HUES64 (cell line): ENCODE data around the gene TAC4.
"Not testable (repeated sequence)": the region's sequence is repeated elsewhere in the genome, so short reads cannot be mapped to it uniquely, and the experiment has no call there.

ENCODE experiments used
- H3K27ac ChIP-seq: 2 replicates; pipeline ENCODE4 v1.7.0; 2013; ENCODE audit warnings: low read depth, low read length, inconsistent platforms
- H3K27me3 ChIP-seq: 2 replicates; pipeline ENCODE4 v1.6.1; 2013; ENCODE audit warnings: mild to moderate bottlenecking, low read length; ENCODE audit not compliant: insufficient read depth
- H3K36me3 ChIP-seq: 2 replicates; pipeline ENCODE4 v1.6.1; 2013; ENCODE audit warnings: mild to moderate bottlenecking, low read length; ENCODE audit not compliant: insufficient read depth
- H3K4me1 ChIP-seq: 2 replicates; pipeline ENCODE4 v1.6.1; 2013; ENCODE audit warnings: mild to moderate bottlenecking, low read length, moderate library complexity; ENCODE audit not compliant: insufficient read depth
- H3K4me3 ChIP-seq: 2 replicates; pipeline ENCODE4 v1.5.1; 2013; ENCODE audit warnings: mild to moderate bottlenecking, low read length, moderate library complexity
- H3K9ac ChIP-seq: 2 replicates; pipeline ENCODE4 v1.6.1; 2013; ENCODE audit warnings: mild to moderate bottlenecking, low read depth, low read length
- H3K9me3 ChIP-seq: 2 replicates; pipeline ENCODE4 v1.6.1; 2013; ENCODE audit warnings: low read depth, low read length; ENCODE audit not compliant: insufficient read depth
- WGBS: fragments of 150-250, 120-280 bp; methylation state at CpG from one replicate; pipeline ENCODE4 v1.1.7; 2013; ENCODE audit warnings: missing lambda C conversion rate; 5-methylcytosine and 5-hydroxymethylcytosine counted together

TAC4 gene

GRCh38 chr17:49842371-49842770, 5.5 kb downstream of the TAC4 start:
- WGBS = 100% methylated on average over 3 of the region's 3 CpGs
- no peaks in the 10 kb centered on the region for H3K4me1 ChIP-seq
- H3K9me3 ChIP-seq = no peaks in the 10 kb centered on the region
- no peaks in the 10 kb centered on the region for H3K27me3 ChIP-seq
- H3K36me3 ChIP-seq = peaks cover 20% of the 10 kb centered on the region; the same call in 1 of the 2 replicates
- no peak overlapping the region for H3K9ac ChIP-seq
- H3K4me3 ChIP-seq = no peak overlapping the region
- no peak overlapping the region for H3K27ac ChIP-seq

- H3K9me3 ChIP-seq = no peaks in the 10 kb centered on the region
- H3K27me3 ChIP-seq = no peaks in the 10 kb centered on the region
- no peak overlapping the region for H3K27ac ChIP-seq
- 93% methylated on average over 2 of the region's 3 CpGs for WGBS
- no peak overlapping the region for H3K9ac ChIP-seq
- H3K36me3 ChIP-seq = peaks cover 18% of the 10 kb centered on the region; the same call in 1 of the 2 replicates
- H3K4me3 ChIP-seq = no peak overlapping the region
- no peaks in the 10 kb centered on the region for H3K4me1 ChIP-seq
Measured at GRCh38 chr17:49841548-49841947, 6.3 kb downstream of the TAC4 start.

- H3K27me3 ChIP-seq = no peaks in the 10 kb centered on the region
- no peak overlapping the region for H3K27ac ChIP-seq
- no peak overlapping the region for H3K9ac ChIP-seq
- H3K9me3 ChIP-seq = no peaks in the 10 kb centered on the region
- WGBS = 91% methylated on average over 5 of the region's 5 CpGs
- peaks cover 22% of the 10 kb centered on the region for H3K36me3 ChIP-seq
- H3K4me1 ChIP-seq = no peaks in the 10 kb centered on the region
- H3K4me3 ChIP-seq = no peak overlapping the region
Measured at GRCh38 chr17:49839455-49839854, 8.4 kb downstream of the TAC4 start.

- H3K27me3 ChIP-seq = no peaks in the 10 kb centered on the region
- no peaks in the 10 kb centered on the region for H3K4me1 ChIP-seq
- 89% methylated on average over 14 of the region's 16 CpGs for WGBS
- no peak overlapping the region for H3K4me3 ChIP-seq
- H3K9me3 ChIP-seq = no peaks in the 10 kb centered on the region
- H3K36me3 ChIP-seq = peaks cover 39% of the 10 kb centered on the region
- H3K27ac ChIP-seq = no peak overlapping the region
- H3K9ac ChIP-seq = no peak overlapping the region
Measured at GRCh38 chr17:49836111-49837030, 11.5 kb downstream of the TAC4 start.

DNA sequence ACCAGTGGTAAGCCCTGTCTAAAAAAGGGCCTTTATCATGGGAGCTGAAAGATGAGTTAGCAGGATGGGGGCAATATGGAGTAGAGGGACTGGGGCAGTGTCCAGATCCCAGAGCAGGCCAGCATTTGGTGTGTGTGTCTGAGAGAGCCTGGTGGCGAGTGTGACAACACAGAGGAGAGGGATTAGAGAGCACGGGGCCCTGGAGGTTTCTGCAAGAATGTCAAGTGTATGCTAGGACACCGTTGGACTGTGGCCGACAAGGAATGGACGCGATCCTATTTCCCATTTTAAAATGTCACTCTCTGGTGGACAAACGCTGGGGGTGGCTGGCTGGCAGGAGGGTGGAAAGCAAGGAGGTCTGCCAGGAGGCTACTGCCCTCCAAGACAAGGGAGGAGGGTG, 12.4 kb downstream of the TAC4 start:
- Histone ChIP-seq H3K9ac (no peak overlapping the region), H3K4me1 (no peaks in the 10 kb centered on the region), H3K9me3 (no peaks in the 10 kb centered on the region), H3K4me3 (no peak overlapping the region), H3K27ac (no peak overlapping the region), H3K27me3 (no peaks in the 10 kb centered on the region), H3K36me3 (peaks cover 47% of the 10 kb centered on the region)
- 94% methylated on average over 7 of the region's 7 CpGs for WGBS

DNA sequence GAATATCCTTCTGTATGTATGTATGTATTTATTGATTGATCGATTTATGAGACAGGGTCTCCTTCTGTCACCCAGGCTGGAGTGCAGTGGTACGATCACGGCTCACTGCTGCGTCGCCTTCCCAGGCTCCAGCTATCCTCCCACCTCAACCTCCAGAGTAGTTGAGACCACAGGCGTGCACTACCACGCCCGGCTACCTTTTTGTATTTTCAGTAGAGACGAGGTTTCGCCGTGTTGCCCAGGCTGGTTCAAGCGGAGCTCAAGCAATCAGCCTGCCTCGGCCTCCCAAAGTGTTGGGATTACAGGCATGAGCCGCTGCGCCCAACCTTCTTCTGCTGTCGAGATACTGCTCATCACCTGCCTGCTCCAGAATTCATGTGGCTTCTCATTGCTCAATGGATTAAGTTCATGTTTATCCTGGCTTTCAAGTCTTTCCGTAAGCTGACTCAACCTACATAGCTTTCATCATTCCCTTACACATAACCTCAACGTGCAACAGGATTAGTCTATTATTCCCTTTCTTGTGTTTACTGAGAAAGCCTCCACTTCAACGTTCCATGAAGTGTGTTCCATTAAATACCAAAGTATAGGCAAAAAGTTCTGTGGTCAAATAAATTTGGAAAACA, 13.6 kb downstream of the TAC4 start:
- 97% methylated on average over 19 of the region's 19 CpGs for WGBS

DNA sequence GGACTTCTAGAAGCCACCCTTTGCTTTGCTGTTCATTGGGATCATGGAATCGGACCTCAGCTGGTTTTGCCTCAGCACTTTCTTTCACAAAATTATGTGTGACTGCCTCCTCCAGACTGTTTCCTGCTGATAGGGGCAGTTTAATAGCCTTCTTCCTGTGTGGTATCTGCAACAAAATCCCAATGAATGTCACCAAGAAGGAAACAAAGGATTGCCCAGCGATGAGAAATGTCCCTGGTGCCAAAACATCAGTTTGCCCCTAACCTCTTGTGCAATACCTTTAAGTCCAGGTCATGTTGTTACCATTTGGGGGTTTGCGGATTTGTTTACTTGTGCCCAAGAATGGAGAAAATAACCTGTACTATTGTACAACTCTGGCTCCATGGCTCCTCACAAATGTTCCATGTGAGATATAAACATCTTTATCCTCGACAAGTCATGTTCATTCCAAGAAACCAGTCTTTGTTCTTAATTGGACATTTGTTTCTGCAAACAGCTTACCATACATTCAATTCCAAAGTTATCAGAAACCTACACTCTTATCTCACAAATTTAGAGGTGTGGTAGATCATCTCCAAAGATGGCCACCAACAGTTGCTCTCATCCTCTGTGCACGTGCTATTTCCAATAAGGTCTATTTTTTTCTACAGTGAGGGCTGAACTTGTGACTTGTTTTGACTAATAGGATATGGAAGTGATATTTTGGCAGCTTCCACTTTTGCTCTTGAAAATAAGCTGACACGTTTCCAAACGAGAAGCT, 14.8 kb downstream of the TAC4 start:
- Histone ChIP-seq H3K4me1 (no peaks in the 10 kb centered on the region), H3K27me3 (no peaks in the 10 kb centered on the region), H3K4me3 (no peak overlapping the region), H3K36me3 (peaks cover 64% of the 10 kb centered on the region), H3K9me3 (no peaks in the 10 kb centered on the region), H3K27ac (no peak overlapping the region), H3K9ac (no peak overlapping the region)
- WGBS = 94% methylated on average over 7 of the region's 7 CpGs

More for the DNA sequence above, 13.6 kb downstream of the TAC4 start:
- no peak overlapping the region for H3K4me3 ChIP-seq
- peaks cover 57% of the 10 kb centered on the region for H3K36me3 ChIP-seq
- no peaks in the 10 kb centered on the region for H3K27me3 ChIP-seq
- no peak overlapping the region for H3K27ac ChIP-seq
- no peaks in the 10 kb centered on the region for H3K9me3 ChIP-seq
- no peak overlapping the region for H3K9ac ChIP-seq
- H3K4me1 ChIP-seq = no peaks in the 10 kb centered on the region

- WGBS = 85% methylated on average over 1 of the region's 1 CpG
- no peak overlapping the region for H3K4me3 ChIP-seq
- no peak overlapping the region for H3K9ac ChIP-seq
- H3K27me3 ChIP-seq = no peaks in the 10 kb centered on the region
- H3K4me1 ChIP-seq = no peaks in the 10 kb centered on the region
- peaks cover 82% of the 10 kb centered on the region for H3K36me3 ChIP-seq
- H3K27ac ChIP-seq = no peak overlapping the region
- H3K9me3 ChIP-seq = no peaks in the 10 kb centered on the region
Measured at GRCh38 chr17:49830605-49831004, 17.3 kb downstream of the TAC4 start.

DNA sequence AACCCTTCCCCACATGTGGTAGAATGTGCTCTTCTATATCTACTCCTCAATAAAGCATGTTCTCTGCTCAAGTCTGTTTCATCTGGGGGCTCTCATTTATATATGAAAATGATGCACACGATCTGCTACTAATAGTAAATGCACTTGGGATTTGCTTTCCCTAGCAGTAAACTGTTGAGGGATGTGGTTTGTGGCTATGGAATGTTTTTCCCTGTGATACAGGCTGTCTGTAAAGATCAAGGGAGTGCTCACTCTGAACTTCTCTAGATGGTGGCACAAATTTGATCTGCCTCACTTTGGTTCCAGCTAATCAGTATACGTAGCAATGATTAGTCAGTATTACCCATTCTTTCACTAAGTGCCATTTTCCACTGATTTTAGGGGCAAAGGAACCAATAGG, 18.8 kb downstream of the TAC4 start:
- Histone ChIP-seq H3K4me3 (no peak overlapping the region), H3K36me3 (peaks cover 92% of the 10 kb centered on the region), H3K4me1 (peaks cover 4% of the 10 kb centered on the region), H3K27me3 (no peaks in the 10 kb centered on the region), H3K9me3 (no peaks in the 10 kb centered on the region), H3K9ac (no peak overlapping the region), H3K27ac (no peak overlapping the region)
- 96% methylated on average over 2 of the region's 2 CpGs for WGBS

GRCh38 chr17:49828325-49828724, 19.5 kb downstream of the TAC4 start:
- H3K4me1 ChIP-seq, H3K27ac ChIP-seq, H3K27me3 ChIP-seq, H3K9me3 ChIP-seq, H3K9ac ChIP-seq, H3K4me3 ChIP-seq: not testable (repeated sequence)
- 86% methylated on average over 2 of the region's 2 CpGs for WGBS
- H3K36me3 ChIP-seq = peaks cover 92% of the 10 kb centered on the region

- 94% methylated on average over 2 of the region's 2 CpGs for WGBS
- Histone ChIP-seq H3K4me1 (peaks cover 6% of the 10 kb centered on the region), H3K36me3 (peaks cover 97% of the 10 kb centered on the region), H3K27ac (peak overlapping the region; percentile 0), H3K9ac (no peak overlapping the region), H3K9me3 (no peaks in the 10 kb centered on the region), H3K4me3 (no peak overlapping the region), H3K27me3 (no peaks in the 10 kb centered on the region)
Measured at GRCh38 chr17:49825645-49826044, 22.2 kb downstream of the TAC4 start.
